ENCODE data around the gene TMEM130. TPM values are rescaled to one million over a fixed set of nuclear protein-coding genes. Genes with fewer than 3 reads are reported as not detected.

Gene TMEM130
- total and polyA plus RNA-seq, 9 of the 15 experiments (the other 6 are each of a cell fraction or from before 2014, with no cell fraction given), result 0.07 TPM; not detected in 8

DNA sequence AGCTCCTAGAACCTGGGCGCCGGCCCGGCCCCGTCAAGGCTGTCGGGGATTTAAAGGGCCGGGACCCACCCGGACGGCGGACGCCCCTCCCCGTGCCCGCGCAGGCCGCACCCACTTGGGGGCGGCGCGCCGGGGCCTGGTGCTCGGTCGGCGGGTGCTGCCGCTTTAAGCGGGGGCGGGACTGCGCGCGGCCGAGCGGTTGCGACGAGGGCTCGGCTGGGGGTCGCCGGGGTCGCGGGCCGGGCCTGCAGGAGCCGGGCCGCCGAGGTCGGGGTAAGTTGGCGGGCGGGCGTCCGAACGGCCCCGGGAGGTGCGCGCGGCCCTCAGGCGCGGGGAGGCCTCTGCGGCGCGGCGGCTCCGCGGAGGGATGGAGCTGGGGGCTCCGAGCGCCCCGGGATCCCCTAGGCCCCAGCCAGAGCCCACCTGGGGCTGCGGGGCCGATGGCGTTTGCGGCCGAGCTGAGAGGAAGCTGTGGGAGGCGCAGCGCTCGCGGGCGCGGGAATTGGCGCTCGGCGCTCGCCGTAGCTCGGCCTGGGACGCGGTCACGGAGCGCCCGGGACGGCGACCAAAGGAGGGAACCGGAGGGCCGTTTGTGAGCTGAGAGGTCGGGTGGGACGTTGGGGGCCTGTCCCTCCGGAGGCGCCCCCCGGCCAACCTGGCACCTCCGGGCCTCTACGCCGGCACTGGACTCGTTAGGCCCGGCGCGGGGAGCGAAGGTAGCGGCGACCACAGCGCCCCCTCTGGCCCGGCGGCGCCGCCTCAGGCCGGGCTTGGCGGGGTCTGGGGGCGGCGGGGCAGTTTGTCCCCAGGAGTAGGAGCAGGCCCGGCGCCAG lies 8.8 kb upstream of the TMEM130 start, which contains the start of gene TRRAP (continued):
- TF ChIP-seq, protein P1, sequence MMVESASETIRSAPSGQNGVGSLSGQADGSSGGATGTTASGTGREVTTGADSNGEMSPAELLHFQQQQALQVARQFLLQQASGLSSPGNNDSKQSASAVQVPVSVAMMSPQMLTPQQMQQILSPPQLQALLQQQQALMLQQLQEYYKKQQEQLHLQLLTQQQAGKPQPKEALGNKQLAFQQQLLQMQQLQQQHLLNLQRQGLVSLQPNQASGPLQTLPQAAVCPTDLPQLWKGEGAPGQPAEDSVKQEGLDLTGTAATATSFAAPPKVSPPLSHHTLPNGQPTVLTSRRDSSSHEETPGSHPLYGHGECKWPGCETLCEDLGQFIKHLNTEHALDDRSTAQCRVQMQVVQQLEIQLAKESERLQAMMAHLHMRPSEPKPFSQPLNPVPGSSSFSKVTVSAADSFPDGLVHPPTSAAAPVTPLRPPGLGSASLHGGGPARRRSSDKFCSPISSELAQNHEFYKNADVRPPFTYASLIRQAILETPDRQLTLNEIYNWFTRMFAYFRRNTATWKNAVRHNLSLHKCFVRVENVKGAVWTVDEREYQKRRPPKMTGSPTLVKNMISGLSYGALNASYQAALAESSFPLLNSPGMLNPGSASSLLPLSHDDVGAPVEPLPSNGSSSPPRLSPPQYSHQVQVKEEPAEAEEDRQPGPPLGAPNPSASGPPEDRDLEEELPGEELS (CRISPR knock-in tag; IDR thresholded peaks at IDR 0.05; ENCODE audit: borderline replicate concordance), result no peak
- TF ChIP-seq, protein P2, sequence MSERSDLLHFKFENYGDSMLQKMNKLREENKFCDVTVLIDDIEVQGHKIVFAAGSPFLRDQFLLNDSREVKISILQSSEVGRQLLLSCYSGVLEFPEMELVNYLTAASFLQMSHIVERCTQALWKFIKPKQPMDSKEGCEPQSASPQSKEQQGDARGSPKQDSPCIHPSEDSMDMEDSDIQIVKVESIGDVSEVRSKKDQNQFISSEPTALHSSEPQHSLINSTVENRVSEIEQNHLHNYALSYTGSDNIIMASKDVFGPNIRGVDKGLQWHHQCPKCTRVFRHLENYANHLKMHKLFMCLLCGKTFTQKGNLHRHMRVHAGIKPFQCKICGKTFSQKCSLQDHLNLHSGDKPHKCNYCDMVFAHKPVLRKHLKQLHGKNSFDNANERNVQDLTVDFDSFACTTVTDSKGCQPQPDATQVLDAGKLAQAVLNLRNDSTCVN (CRISPR knock-in tag; IDR thresholded peaks at IDR 0.05), result no peak
- TF ChIP-seq SREBF2 (CRISPR knock-in tag; IDR thresholded peaks at IDR 0.05) (no peak), PHF21A (IDR thresholded peaks at IDR 0.05; ENCODE audit: borderline replicate concordance, low read depth) (no peak), DPF2 (IDR thresholded peaks at IDR 0.05) (peak; percentile 14; the same call in 1 of the 2 replicates), SMAD3 (CRISPR knock-in tag; conservative IDR thresholded peaks at IDR 0.05) (no peak), FOXJ3 (CRISPR knock-in tag; IDR thresholded peaks at IDR 0.05) (no peak), ZFP30 (CRISPR knock-in tag; IDR thresholded peaks at IDR 0.05; ENCODE audit: borderline replicate concordance) (no peak), TCF7L2 (IDR thresholded peaks at IDR 0.05; ENCODE audit: low read depth, low read length) (no peak), ETS2 (tag; IDR thresholded peaks at IDR 0.05; ENCODE audit: borderline replicate concordance, poor library complexity, severe bottlenecking) (no peak), SMAD4 (CRISPR knock-in tag; conservative IDR thresholded peaks at IDR 0.05) (peak; percentile 67; the same call in 1 of the 2 replicates), FUS (optimal IDR thresholded peaks at IDR 0.05; ENCODE audit: low read depth, low read length) (peak; percentile 60), BRCA1 (IDR thresholded peaks at IDR 0.05) (no peak), BRCA1 (CRISPR knock-in tag; IDR thresholded peaks at IDR 0.05) (no peak), LEF1 (IDR thresholded peaks at IDR 0.05) (no peak)
- TF ChIP-seq, protein P3, sequence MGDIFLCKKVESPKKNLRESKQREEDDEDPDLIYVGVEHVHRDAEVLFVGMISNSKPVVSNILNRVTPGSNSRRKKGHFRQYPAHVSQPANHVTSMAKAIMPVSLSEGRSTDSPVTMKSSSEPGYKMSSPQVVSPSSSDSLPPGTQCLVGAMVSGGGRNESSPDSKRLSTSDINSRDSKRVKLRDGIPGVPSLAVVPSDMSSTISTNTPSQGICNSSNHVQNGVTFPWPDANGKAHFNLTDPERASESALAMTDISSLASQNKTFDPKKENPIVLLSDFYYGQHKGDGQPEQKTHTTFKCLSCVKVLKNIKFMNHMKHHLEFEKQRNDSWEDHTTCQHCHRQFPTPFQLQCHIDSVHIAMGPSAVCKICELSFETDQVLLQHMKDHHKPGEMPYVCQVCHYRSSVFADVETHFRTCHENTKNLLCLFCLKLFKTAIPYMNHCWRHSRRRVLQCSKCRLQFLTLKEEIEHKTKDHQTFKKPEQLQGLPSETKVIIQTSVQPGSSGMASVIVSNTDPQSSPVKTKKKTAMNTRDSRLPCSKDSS (IDR thresholded peaks at IDR 0.05; ENCODE audit: low read depth, partially characterized antibody), result no peak
- TF ChIP-seq, protein P4, sequence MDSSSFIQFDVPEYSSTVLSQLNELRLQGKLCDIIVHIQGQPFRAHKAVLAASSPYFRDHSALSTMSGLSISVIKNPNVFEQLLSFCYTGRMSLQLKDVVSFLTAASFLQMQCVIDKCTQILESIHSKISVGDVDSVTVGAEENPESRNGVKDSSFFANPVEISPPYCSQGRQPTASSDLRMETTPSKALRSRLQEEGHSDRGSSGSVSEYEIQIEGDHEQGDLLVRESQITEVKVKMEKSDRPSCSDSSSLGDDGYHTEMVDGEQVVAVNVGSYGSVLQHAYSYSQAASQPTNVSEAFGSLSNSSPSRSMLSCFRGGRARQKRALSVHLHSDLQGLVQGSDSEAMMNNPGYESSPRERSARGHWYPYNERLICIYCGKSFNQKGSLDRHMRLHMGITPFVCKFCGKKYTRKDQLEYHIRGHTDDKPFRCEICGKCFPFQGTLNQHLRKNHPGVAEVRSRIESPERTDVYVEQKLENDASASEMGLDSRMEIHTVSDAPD (CRISPR knock-in tag; IDR thresholded peaks at IDR 0.05), result no peak
- TF ChIP-seq, protein P5, sequence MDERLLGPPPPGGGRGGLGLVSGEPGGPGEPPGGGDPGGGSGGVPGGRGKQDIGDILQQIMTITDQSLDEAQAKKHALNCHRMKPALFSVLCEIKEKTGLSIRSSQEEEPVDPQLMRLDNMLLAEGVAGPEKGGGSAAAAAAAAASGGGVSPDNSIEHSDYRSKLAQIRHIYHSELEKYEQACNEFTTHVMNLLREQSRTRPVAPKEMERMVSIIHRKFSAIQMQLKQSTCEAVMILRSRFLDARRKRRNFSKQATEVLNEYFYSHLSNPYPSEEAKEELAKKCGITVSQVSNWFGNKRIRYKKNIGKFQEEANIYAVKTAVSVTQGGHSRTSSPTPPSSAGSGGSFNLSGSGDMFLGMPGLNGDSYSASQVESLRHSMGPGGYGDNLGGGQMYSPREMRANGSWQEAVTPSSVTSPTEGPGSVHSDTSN (CRISPR knock-in tag; IDR thresholded peaks at IDR 0.05; ENCODE audit: low read depth), result no peak
- TF ChIP-seq, protein P5 (tag; conservative IDR thresholded peaks at IDR 0.05; ENCODE audit: low read depth), result no peak

Data from K562 (cell line).